Neural progenitor cell (in vitro differentiated cells): ENCODE results near the gene TLR5.

Source experiments
- CTCF ChIP-seq: fragments of 200-600 bp; sonication (generic); IDR thresholded peaks from 2 replicates; pipeline ENCODE4 v1.5.1; 2017; ENCODE audit warnings: antibody characterized with exemption, mild to moderate bottlenecking
- EZH2 ChIP-seq: fragments of 200-600 bp; sonication (generic); IDR thresholded peaks from 2 replicates; pipeline ENCODE4 v1.6.1; 2017; ENCODE audit warnings: antibody characterized with exemption, mild to moderate bottlenecking, moderate library complexity
- EZH2phosphoT487 ChIP-seq: fragments of 200-600 bp; sonication (generic); IDR thresholded peaks from 2 replicates; pipeline ENCODE4 v1.6.1; 2017; ENCODE audit warnings: antibody characterized with exemption

GRCh38 chr1:223180731-223181321 is 37.8 kb upstream of the TLR5 start:
- TF ChIP-seq CTCF (no peak), EZH2phosphoT487 (no peak), EZH2 (no peak)
